ENCODE data around the gene ITIH4.

The ITIH4 gene

GRCh38 chr3:52848617-52849016, 18.1 kb upstream of the ITIH4 start:
- Histone ChIP-seq H3K9me3 (ENCODE audit: insufficient read depth, low read depth, low read length) (no peaks in the 10 kb centered on the region), H3K27me3 (ENCODE audit: insufficient read depth, low read length, poor library complexity, severe bottlenecking) (no peaks in the 10 kb centered on the region), H3K4me3 (ENCODE audit: low read length, poor library complexity, severe bottlenecking) (no peak overlapping the region), H3K36me3 (ENCODE audit: insufficient read depth, low read length) (peaks cover 44% of the 10 kb centered on the region; the same call in 1 of the 2 replicates), H3K4me1 (ENCODE audit: insufficient read depth, low read length, poor library complexity, severe bottlenecking) (no peaks in the 10 kb centered on the region), H3K9ac (ENCODE audit: low read depth, low read length, poor library complexity, severe bottlenecking) (no peak overlapping the region), H4K20me1 (ENCODE audit: insufficient read depth, low read length, poor library complexity, severe bottlenecking) (no peaks in the 10 kb centered on the region), H3K9me2 (replicated peaks; ENCODE audit: low read depth, low read length) (no peaks in the 10 kb centered on the region), H2AFZ (ENCODE audit: low read length) (no peak overlapping the region), H3K79me2 (ENCODE audit: insufficient read depth, low read length) (no peaks in the 10 kb centered on the region), H3K4me2 (ENCODE audit: low read depth, low read length, poor library complexity, severe bottlenecking) (no peak overlapping the region), H3F3A (ENCODE audit: low read depth) (no peaks in the 10 kb centered on the region)
- TF ChIP-seq CTCF (conservative IDR thresholded peaks at IDR 0.05; ENCODE audit: low read length) (no peak), EZH2phosphoT487 (IDR thresholded peaks at IDR 0.05; ENCODE audit: borderline replicate concordance) (no peak)

GRCh38 chr3:52847726-52848125, 17.3 kb upstream of the ITIH4 start:
- H4K20me1 ChIP-seq (ENCODE audit: insufficient read depth, low read length, poor library complexity, severe bottlenecking): no peaks in the 10 kb centered on the region
- H3K36me3 ChIP-seq (ENCODE audit: insufficient read depth, low read length): peaks cover 40% of the 10 kb centered on the region; the same call in 1 of the 2 replicates
- TF ChIP-seq EZH2phosphoT487 (IDR thresholded peaks at IDR 0.05; ENCODE audit: borderline replicate concordance): no peak
- TF ChIP-seq CTCF (conservative IDR thresholded peaks at IDR 0.05; ENCODE audit: low read length): no peak
- H3K9me3 ChIP-seq (ENCODE audit: insufficient read depth, low read depth, low read length): no peaks in the 10 kb centered on the region
- H3K27me3 ChIP-seq (ENCODE audit: insufficient read depth, low read length, poor library complexity, severe bottlenecking): no peaks in the 10 kb centered on the region
- no peaks in the 10 kb centered on the region for H3K79me2 ChIP-seq (ENCODE audit: insufficient read depth, low read length)
- no peak overlapping the region for H3K4me2 ChIP-seq (ENCODE audit: low read depth, low read length, poor library complexity, severe bottlenecking)
- no peak overlapping the region for H3K4me3 ChIP-seq (ENCODE audit: low read length, poor library complexity, severe bottlenecking)
- no peak overlapping the region for H2AFZ ChIP-seq (ENCODE audit: low read length)
- no peaks in the 10 kb centered on the region for H3K4me1 ChIP-seq (ENCODE audit: insufficient read depth, low read length, poor library complexity, severe bottlenecking)
- H3K9me2 ChIP-seq (replicated peaks; ENCODE audit: low read depth, low read length): no peaks in the 10 kb centered on the region
- no peaks in the 10 kb centered on the region for H3F3A ChIP-seq (ENCODE audit: low read depth)
- no peak overlapping the region for H3K9ac ChIP-seq (ENCODE audit: low read depth, low read length, poor library complexity, severe bottlenecking)

- no peaks in the 10 kb centered on the region for H3F3A ChIP-seq (ENCODE audit: low read depth)
- H3K4me3 ChIP-seq (ENCODE audit: low read length, poor library complexity, severe bottlenecking): no peak overlapping the region
- no peak overlapping the region for H2AFZ ChIP-seq (ENCODE audit: low read length)
- no peaks in the 10 kb centered on the region for H3K79me2 ChIP-seq (ENCODE audit: insufficient read depth, low read length)
- no peak for TF ChIP-seq CTCF (conservative IDR thresholded peaks at IDR 0.05; ENCODE audit: low read length)
- TF ChIP-seq EZH2phosphoT487 (IDR thresholded peaks at IDR 0.05; ENCODE audit: borderline replicate concordance): no peak
- no peaks in the 10 kb centered on the region for H3K9me2 ChIP-seq (replicated peaks; ENCODE audit: low read depth, low read length)
- H3K4me2 ChIP-seq (ENCODE audit: low read depth, low read length, poor library complexity, severe bottlenecking): no peak overlapping the region
- H4K20me1 ChIP-seq (ENCODE audit: insufficient read depth, low read length, poor library complexity, severe bottlenecking): no peaks in the 10 kb centered on the region
- no peaks in the 10 kb centered on the region for H3K9me3 ChIP-seq (ENCODE audit: insufficient read depth, low read depth, low read length)
- H3K4me1 ChIP-seq (ENCODE audit: insufficient read depth, low read length, poor library complexity, severe bottlenecking): no peaks in the 10 kb centered on the region
- peaks cover 40% of the 10 kb centered on the region; the same call in 1 of the 2 replicates for H3K36me3 ChIP-seq (ENCODE audit: insufficient read depth, low read length)
- no peaks in the 10 kb centered on the region for H3K27me3 ChIP-seq (ENCODE audit: insufficient read depth, low read length, poor library complexity, severe bottlenecking)
- H3K9ac ChIP-seq (ENCODE audit: low read depth, low read length, poor library complexity, severe bottlenecking): no peak overlapping the region
Measured at GRCh38 chr3:52847241-52847640, 16.8 kb upstream of the ITIH4 start.
